Astrocyte of the spinal cord (primary cell): ENCODE results near the gene TARS1.
A peak's percentile ranks its signal among the peaks of the same experiment; 100 is the strongest.
"Not testable (repeated sequence)": the region's sequence is repeated elsewhere in the genome, so short reads cannot be mapped to it uniquely, and the experiment has no call there.

Experiments used
- DNase-seq: peaks from one replicate; pipeline ENCODE4 v3.0.0; 2011; ENCODE audit warnings: low read depth, low spot score
- H3K4me3 ChIP-seq: 2 replicates; pipeline ENCODE4 v1.5.1; 2011; ENCODE audit warnings: low read depth, mild to moderate bottlenecking, low read length, moderate library complexity
- CTCF ChIP-seq: IDR thresholded peaks from 2 replicates; pipeline ENCODE4 v1.5.1; 2012; ENCODE audit warnings: low read depth, mild to moderate bottlenecking, low read length, inconsistent platforms
- in situ Hi-C: cut with HindIII; loops from 2 replicates; pipeline ENCODE4 v1.10.0; 2017; ENCODE audit warnings: low sequenced_read_pairs

Gene TARS1

GRCh38 chr5:33435893-33436490 is 4.8 kb upstream of the TARS1 start:
- TF ChIP-seq CTCF, result peak; percentile 81
- H3K4me3 ChIP-seq, in situ Hi-C loops: not testable (repeated sequence)
- DNase-seq, result peak; percentile 80

GRCh38 chr5:33438996-33439395 is 1.8 kb upstream of the TARS1 start:
- DNase-seq, result no peak
- in situ Hi-C loops, result no loop called here
- peak overlapping the region; percentile 81 for H3K4me3 ChIP-seq
- TF ChIP-seq CTCF, result no peak

- in situ Hi-C loops, result no loop called here
- H3K4me3 ChIP-seq, result peak overlapping the region; percentile 81
- no peak for TF ChIP-seq CTCF
- DNase-seq, result no peak
These were observed 772 bp upstream of the TARS1 start for GRCh38 chr5:33439905-33440481.

GRCh38 chr5:33441241-33442177 is 744 bp downstream of the TARS1 start:
- in situ Hi-C loops, result no loop called here
- peak; percentile 55 for DNase-seq
- no peak for TF ChIP-seq CTCF
- H3K4me3 ChIP-seq, result peak overlapping the region; percentile 81

GRCh38 chr5:33444542-33444941 is 3.8 kb downstream of the TARS1 start:
- H3K4me3 ChIP-seq, result no peak overlapping the region
- TF ChIP-seq CTCF, result no peak

GRCh38 chr5:33445798-33446197 is 5.0 kb downstream of the TARS1 start:
- in situ Hi-C loops, result no loop called here
- TF ChIP-seq CTCF, result no peak
- no peak overlapping the region for H3K4me3 ChIP-seq
- no peak for DNase-seq

More at GRCh38 chr5:33444542-33444941, 3.8 kb downstream of the TARS1 start:
- in situ Hi-C loops, result no loop called here
- no peak for DNase-seq
